ENCODE data around the gene PLEKHD1. TPM values are rescaled to one million over a fixed set of nuclear protein-coding genes. Genes with fewer than 3 reads are reported as not detected.

Gene PLEKHD1
- polyA plus RNA-seq, 12 donors, result 0.48 to 1.2 (median 0.63) TPM; not detected in 2

Other genes starting within 250 kb of the PLEKHD1 start
- 10 to 100 TPM in 11 of 12 donors, not detected in 1; 21.3 to 64.5 (median 28.7) TPM for gene GALNT16, start 224.6 kb upstream of the PLEKHD1 start, polyA plus RNA-seq (ENCODE audit: insufficient read length in 12 of 12)
- gene ERH, start 86.4 kb upstream of the PLEKHD1 start, polyA plus RNA-seq (ENCODE audit: insufficient read length in 12 of 12), result 100 to 1,000 TPM; 127 to 669 (median 174) TPM
- 10 to 100 TPM in 11 of 12 donors, not detected in 1; 27.0 to 41.5 (median 32.4) TPM for gene SLC39A9, start 86.0 kb upstream of the PLEKHD1 start, polyA plus RNA-seq (ENCODE audit: insufficient read length in 12 of 12)
- under 1 TPM in 3 of 12 donors, not detected in 9; 0.04 to 0.07 (median 0.04) TPM for gene CCDC177, start 90.1 kb downstream of the PLEKHD1 start, polyA plus RNA-seq (ENCODE audit: insufficient read length in 12 of 12)
- 10 to 100 TPM in 11 of 12 donors, not detected in 1; 14.8 to 28.0 (median 18.7) TPM for gene SUSD6, start 126.9 kb downstream of the PLEKHD1 start, polyA plus RNA-seq (ENCODE audit: insufficient read length in 12 of 12)